Tibial artery (tissue), 4 donors: ENCODE results near the gene MYG1.
"Not testable (repeated sequence)": the region's sequence is repeated elsewhere in the genome, so short reads cannot be mapped to it uniquely, and the experiment has no call there.

Source experiments
- DNase-seq, 2 donors: peaks; one replicate each; pipeline ENCODE4 v3.0.0-alpha.2; 2019
- H3K27ac ChIP-seq, 2 donors: fragments of 200-600 bp; sonication (generic) in 1 of 2; 1 replicate in 1 of 2; 2 replicates in 1 of 2; pipeline ENCODE4 v1.5.1; 2018 to 2019; ENCODE audit warnings: mild to moderate bottlenecking in 1 of 2
- H3K27me3 ChIP-seq, 2 donors: fragments of 200-600 bp; sonication (generic) in 1 of 2; one replicate each; pipeline versions ENCODE4 v1.5.1 to v1.6.0; 2016 to 2019
- H3K36me3 ChIP-seq, 3 donors: fragments of 200-600 bp; sonication (generic) in 2 of 3; one replicate each; pipeline ENCODE4 v1.5.1; 2016 to 2019; ENCODE audit warnings: mild to moderate bottlenecking in 2 of 3
- H3K4me1 ChIP-seq, 4 donors: fragments of 200-600 bp; sonication (generic) in 2 of 4; 1 replicate in 3 of 4; 2 replicates in 1 of 4; pipeline ENCODE4 v1.5.1; 2016 to 2019
- H3K4me3 ChIP-seq, 2 donors: fragments of 200-600 bp; sonication (generic) in 1 of 2; 1 replicate in 1 of 2; 2 replicates in 1 of 2; pipeline ENCODE4 v1.5.1; 2018 to 2019; ENCODE audit warnings: mild to moderate bottlenecking in 2 of 2
- H3K9me3 ChIP-seq, 3 donors: fragments of 200-600 bp; sonication (generic) in 1 of 3; one replicate each; pipeline ENCODE4 v1.5.1; 2016 to 2019
- intact Hi-C: fragments of 100-400 bp; cut with DNase I; formaldehyde crosslinking; loops from one replicate; pipeline ENCODE4 v1.15.0; 2023; ENCODE audit warnings: low total_unique reads
- TF ChIP-seq, protein P1 (sequence below), 2 experiments: fragments of 200-600 bp in 1 of 2; fragments of 450-650 bp in 1 of 2; IDR thresholded peaks; one replicate each; pipeline ENCODE4 v1.5.1; 2017 to 2019; ENCODE audit warnings: antibody characterized with exemption in 2 of 2, mild to moderate bottlenecking in 1 of 2, moderate library complexity in 1 of 2

Gene MYG1

GRCh38 chr12:53330671-53331070 is 31.2 kb downstream of the MYG1 start:
- Histone ChIP-seq H3K27ac (no peak overlapping the region), H3K9me3 (no peaks in the 10 kb centered on the region), H3K36me3 (no peaks in the 10 kb centered on the region), H3K4me1 (peaks cover 0 to 7% (median 2%) of the 10 kb centered on the region in 4 donors), H3K4me3 (no peak overlapping the region), H3K27me3 (peaks cover 0 to 42% of the 10 kb centered on the region in 2 donors)
- TF ChIP-seq, protein P1, sequence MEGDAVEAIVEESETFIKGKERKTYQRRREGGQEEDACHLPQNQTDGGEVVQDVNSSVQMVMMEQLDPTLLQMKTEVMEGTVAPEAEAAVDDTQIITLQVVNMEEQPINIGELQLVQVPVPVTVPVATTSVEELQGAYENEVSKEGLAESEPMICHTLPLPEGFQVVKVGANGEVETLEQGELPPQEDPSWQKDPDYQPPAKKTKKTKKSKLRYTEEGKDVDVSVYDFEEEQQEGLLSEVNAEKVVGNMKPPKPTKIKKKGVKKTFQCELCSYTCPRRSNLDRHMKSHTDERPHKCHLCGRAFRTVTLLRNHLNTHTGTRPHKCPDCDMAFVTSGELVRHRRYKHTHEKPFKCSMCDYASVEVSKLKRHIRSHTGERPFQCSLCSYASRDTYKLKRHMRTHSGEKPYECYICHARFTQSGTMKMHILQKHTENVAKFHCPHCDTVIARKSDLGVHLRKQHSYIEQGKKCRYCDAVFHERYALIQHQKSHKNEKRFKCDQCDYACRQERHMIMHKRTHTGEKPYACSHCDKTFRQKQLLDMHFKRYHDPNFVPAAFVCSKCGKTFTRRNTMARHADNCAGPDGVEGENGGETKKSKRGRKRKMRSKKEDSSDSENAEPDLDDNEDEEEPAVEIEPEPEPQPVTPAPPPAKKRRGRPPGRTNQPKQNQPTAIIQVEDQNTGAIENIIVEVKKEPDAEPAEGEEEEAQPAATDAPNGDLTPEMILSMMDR (IDR thresholded peaks at IDR 0.05), result no peak
- intact Hi-C loops, result no loop called here
- no peak for DNase-seq

DNA sequence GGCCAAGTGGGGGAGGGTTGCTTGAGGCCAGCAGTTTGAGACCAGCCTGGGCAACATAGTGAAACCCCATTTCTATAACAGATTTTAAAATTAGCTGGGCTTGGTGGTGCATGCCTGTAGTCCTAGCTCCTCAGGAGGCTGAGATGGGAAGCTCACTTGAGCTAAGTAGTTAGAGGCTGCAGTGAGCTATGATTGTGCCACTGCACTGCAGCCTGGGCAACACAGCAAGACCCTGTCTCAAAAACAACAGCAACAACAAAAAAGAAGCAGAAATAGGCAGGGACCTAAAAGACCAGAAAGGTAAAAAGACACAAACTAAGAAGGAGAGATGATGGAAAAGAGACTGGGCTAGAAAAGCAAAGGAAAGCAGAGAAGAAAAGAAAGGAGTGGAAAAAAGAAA is 32.8 kb downstream of the MYG1 start:
- DNase-seq, intact Hi-C loops, H3K9me3 ChIP-seq, H3K4me3 ChIP-seq, H3K36me3 ChIP-seq, H3K27ac ChIP-seq, H3K4me1 ChIP-seq: not testable (repeated sequence)
- peaks cover 0 to 59% of the 10 kb centered on the region in 2 donors for H3K27me3 ChIP-seq

GRCh38 chr12:53332744-53333143 is 33.2 kb downstream of the MYG1 start:
- Histone ChIP-seq H3K4me1 (no peaks in the 10 kb centered on the region), H3K27ac (no peak overlapping the region), H3K36me3 (no peaks in the 10 kb centered on the region), H3K9me3 (no peaks in the 10 kb centered on the region), H3K27me3 (peaks cover 0 to 63% of the 10 kb centered on the region in 2 donors), H3K4me3 (no peak overlapping the region)
- TF ChIP-seq, protein P1 (IDR thresholded peaks at IDR 0.05), result no peak
- intact Hi-C loops, result no loop called here
- DNase-seq, result no peak

- TF ChIP-seq, protein P1 (IDR thresholded peaks at IDR 0.05), result no peak
- Histone ChIP-seq H3K36me3 (no peaks in the 10 kb centered on the region), H3K4me1 (no peaks in the 10 kb centered on the region), H3K27me3 (peaks cover 0 to 68% of the 10 kb centered on the region in 2 donors), H3K4me3 (no peak overlapping the region), H3K27ac (no peak overlapping the region), H3K9me3 (no peaks in the 10 kb centered on the region)
- no peak for DNase-seq
- intact Hi-C loops, result no loop called here
Measured at GRCh38 chr12:53333289-53333688, 33.8 kb downstream of the MYG1 start.

DNA sequence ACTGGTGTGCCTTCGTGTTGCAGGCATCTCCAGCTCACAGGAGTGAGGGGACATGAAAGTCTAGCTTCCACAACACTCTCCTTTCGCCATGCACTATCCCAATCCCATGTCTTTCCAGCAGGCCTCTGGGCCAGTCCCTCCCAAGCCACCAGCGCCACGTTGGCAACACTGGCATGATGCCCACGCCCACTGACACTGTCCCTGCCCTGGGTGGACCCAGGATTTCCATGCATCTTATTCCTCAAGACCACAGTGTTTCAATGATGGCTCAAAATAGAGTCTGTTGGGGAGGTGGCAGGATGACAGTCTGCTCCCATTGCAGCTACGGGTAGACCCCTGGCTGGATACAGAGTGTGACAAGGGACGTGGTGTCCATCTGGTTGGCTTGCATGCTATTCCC is 34.4 kb downstream of the MYG1 start:
- H3K4me1 ChIP-seq, result no peaks in the 10 kb centered on the region
- H3K9me3 ChIP-seq, result no peaks in the 10 kb centered on the region
- intact Hi-C loops, result no loop called here
- no peak overlapping the region for H3K4me3 ChIP-seq
- no peak for DNase-seq
- no peak overlapping the region for H3K27ac ChIP-seq
- TF ChIP-seq, protein P1 (IDR thresholded peaks at IDR 0.05), result no peak
- H3K36me3 ChIP-seq, result no peaks in the 10 kb centered on the region
- H3K27me3 ChIP-seq, result peaks cover 0 to 74% of the 10 kb centered on the region in 2 donors

DNA sequence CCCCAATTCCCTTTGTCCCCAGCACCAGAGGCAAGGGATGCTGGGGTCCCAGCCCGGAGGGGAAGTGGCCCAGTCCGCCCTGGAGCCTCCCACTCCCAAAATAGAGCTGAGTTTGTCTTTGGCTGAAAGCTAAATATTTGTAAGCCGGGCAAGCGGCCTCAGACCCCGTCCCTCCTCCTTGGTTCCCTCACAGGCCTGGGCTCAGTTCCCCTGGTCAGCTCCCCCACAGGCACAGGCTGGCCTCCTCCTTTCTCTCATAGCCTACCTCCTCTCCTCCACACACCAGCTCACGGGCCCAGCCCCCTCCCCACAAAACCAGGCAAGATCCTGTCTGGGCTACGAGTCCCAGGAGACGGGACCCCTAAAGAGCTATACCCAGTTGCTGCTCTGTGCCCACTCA is 35.3 kb downstream of the MYG1 start:
- Histone ChIP-seq H3K4me3 (no peak overlapping the region), H3K36me3 (no peaks in the 10 kb centered on the region), H3K4me1 (no peaks in the 10 kb centered on the region), H3K9me3 (no peaks in the 10 kb centered on the region), H3K27me3 (peaks cover 0 to 75% of the 10 kb centered on the region in 2 donors), H3K27ac (no peak overlapping the region)
- no peak for DNase-seq
- TF ChIP-seq, protein P1 (IDR thresholded peaks at IDR 0.05), result no peak
- intact Hi-C loops, result no loop called here
